Astrocyte of the hippocampus (primary cell): ENCODE data around the gene CAV3.

ENCODE experiments used
- DNase-seq: peaks from one replicate; pipeline ENCODE4 v3.0.0; 2011; ENCODE audit warnings: low read depth, low spot score

Gene CAV3

DNA sequence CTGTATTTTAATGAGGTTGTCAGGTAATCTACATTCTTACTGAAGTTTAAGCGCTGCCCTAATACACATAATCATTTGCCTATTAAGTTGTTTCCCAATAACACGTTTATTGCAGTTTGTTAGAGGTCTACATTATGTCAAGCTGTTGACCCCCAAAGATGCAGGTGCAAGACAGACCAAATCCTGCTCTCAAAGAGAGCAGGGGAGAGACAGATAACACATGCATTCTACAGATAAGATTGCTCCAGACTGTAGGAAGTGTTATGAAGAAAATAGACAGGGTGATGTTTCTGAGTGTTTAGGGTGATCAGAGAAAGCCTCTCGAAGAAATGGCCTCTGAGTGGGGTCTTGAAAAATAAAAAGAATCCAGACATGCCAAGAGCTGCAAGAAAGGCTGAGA, 60.6 kb downstream of the CAV3 start:
- no peak for DNase-seq
